DMS79 (cell line): Measurements from ENCODE around the gene GALNS.
"Not testable (repeated sequence)": the region's sequence is repeated elsewhere in the genome, so short reads cannot be mapped to it uniquely, and the experiment has no call there.

Experiments used
- DNase-seq: peaks from one replicate; lab custom pipeline; 2025; lab: John Stamatoyannopoulos, UW

Gene GALNS

GRCh38 chr16:88804552-88805339 is 52.0 kb downstream of the GALNS start:
- peak; percentile 7 for DNase-seq

- no peak for DNase-seq
These were observed 52.6 kb downstream of the GALNS start for GRCh38 chr16:88804173-88804551.

GRCh38 chr16:88803264-88803987 is 53.3 kb downstream of the GALNS start, which contains the start of gene CDT1:
CDT1 (plus strand) TSS chr16:88803789; CDS start chr16:88803832, 43 bp downstream.
- DNase-seq = peak; percentile 20

- no peak for DNase-seq
These were observed 56.5 kb downstream of the GALNS start for GRCh38 chr16:88800277-88800592.

- no peak for DNase-seq
These were observed 57.0 kb downstream of the GALNS start for GRCh38 chr16:88799569-88800276.

- peak; percentile 95 for DNase-seq
These were observed 57.8 kb downstream of the GALNS start for GRCh38 chr16:88798772-88799455.

- no peak for DNase-seq
These were observed 58.7 kb downstream of the GALNS start for GRCh38 chr16:88798073-88798472.

- DNase-seq = no peak
These were observed 60.5 kb downstream of the GALNS start for GRCh38 chr16:88796278-88796677.

GRCh38 chr16:88793251-88793954 is 63.3 kb downstream of the GALNS start:
- DNase-seq = no peak

GRCh38 chr16:88792668-88793250 is 64.0 kb downstream of the GALNS start:
- DNase-seq = no peak

GRCh38 chr16:88792078-88792550 is 64.6 kb downstream of the GALNS start:
- no peak for DNase-seq

- no peak for DNase-seq
These were observed 66.2 kb downstream of the GALNS start for GRCh38 chr16:88790312-88791211.

- DNase-seq = no peak
These were observed 67.2 kb downstream of the GALNS start for GRCh38 chr16:88789594-88789993.

- not testable (repeated sequence) for DNase-seq
These were observed 68.0 kb downstream of the GALNS start for GRCh38 chr16:88788749-88789148.

- no peak for DNase-seq
These were observed 69.0 kb downstream of the GALNS start for GRCh38 chr16:88787579-88788314.

- no peak for DNase-seq
These were observed 71.4 kb downstream of the GALNS start, which contains the start of gene PIEZO1 for GRCh38 chr16:88785106-88785924. PIEZO1 (minus strand) TSS chr16:88785220; CDS start chr16:88784964, 256 bp downstream.

- DNase-seq = no peak
These were observed 72.0 kb downstream of the GALNS start for GRCh38 chr16:88784856-88785105.

- no peak for DNase-seq
These were observed 72.5 kb downstream of the GALNS start for GRCh38 chr16:88784074-88784855.
